22Rv1 (cell line): ENCODE data around the gene TMEM205.

ENCODE experiments used
- ZFX ChIP-seq: fragments of 450-650 bp; IDR thresholded peaks from 2 replicates; pipeline ENCODE4 v1.6.1; 2017; ENCODE audit warnings: antibody characterized with exemption, borderline replicate concordance
- TF ChIP-seq, protein P1 (sequence below): fragments of 450-650 bp; IDR thresholded peaks from 2 replicates; pipeline ENCODE4 v1.5.1; 2017; ENCODE audit warnings: mild to moderate bottlenecking

- TF ChIP-seq, protein P1, sequence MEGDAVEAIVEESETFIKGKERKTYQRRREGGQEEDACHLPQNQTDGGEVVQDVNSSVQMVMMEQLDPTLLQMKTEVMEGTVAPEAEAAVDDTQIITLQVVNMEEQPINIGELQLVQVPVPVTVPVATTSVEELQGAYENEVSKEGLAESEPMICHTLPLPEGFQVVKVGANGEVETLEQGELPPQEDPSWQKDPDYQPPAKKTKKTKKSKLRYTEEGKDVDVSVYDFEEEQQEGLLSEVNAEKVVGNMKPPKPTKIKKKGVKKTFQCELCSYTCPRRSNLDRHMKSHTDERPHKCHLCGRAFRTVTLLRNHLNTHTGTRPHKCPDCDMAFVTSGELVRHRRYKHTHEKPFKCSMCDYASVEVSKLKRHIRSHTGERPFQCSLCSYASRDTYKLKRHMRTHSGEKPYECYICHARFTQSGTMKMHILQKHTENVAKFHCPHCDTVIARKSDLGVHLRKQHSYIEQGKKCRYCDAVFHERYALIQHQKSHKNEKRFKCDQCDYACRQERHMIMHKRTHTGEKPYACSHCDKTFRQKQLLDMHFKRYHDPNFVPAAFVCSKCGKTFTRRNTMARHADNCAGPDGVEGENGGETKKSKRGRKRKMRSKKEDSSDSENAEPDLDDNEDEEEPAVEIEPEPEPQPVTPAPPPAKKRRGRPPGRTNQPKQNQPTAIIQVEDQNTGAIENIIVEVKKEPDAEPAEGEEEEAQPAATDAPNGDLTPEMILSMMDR, result peak; percentile 1; the same call in 1 of the 2 replicates
- no peak for TF ChIP-seq ZFX
Measured at GRCh38 chr19:11345122-11345803, 805 bp downstream of the TMEM205 start.
